AML-193 (cell line): ENCODE measurements around the gene FEN1.

Experiments used
- DNase-seq, 2 experiments: peaks; one replicate each; lab custom pipeline; 2025; lab: John Stamatoyannopoulos, UW

Gene FEN1

GRCh38 chr11:61794579-61794978 is 1.9 kb downstream of the FEN1 start:
- DNase-seq, result no peak

GRCh38 chr11:61795459-61795858 is 2.7 kb downstream of the FEN1 start:
- DNase-seq, result no peak

GRCh38 chr11:61795876-61796526 is 3.3 kb downstream of the FEN1 start:
- DNase-seq, result no peak

GRCh38 chr11:61797263-61797944 is 4.7 kb downstream of the FEN1 start:
- peak; percentile 70 to 74 for DNase-seq

- DNase-seq, result no peak
These were observed 7.1 kb downstream of the FEN1 start for GRCh38 chr11:61799665-61800284.

GRCh38 chr11:61800331-61801281 is 7.9 kb downstream of the FEN1 start:
- no peak for DNase-seq

- DNase-seq, result no peak
These were observed 9.9 kb downstream of the FEN1 start for GRCh38 chr11:61802605-61803004.

GRCh38 chr11:61803889-61804647 is 11.4 kb downstream of the FEN1 start:
- no peak for DNase-seq

GRCh38 chr11:61805146-61805545 is 12.4 kb downstream of the FEN1 start:
- no peak for DNase-seq

GRCh38 chr11:61806785-61807184 is 14.1 kb downstream of the FEN1 start:
- DNase-seq, result no peak

GRCh38 chr11:61810671-61811175 is 18.0 kb downstream of the FEN1 start:
- no peak for DNase-seq

- no peak for DNase-seq
These were observed 19.1 kb downstream of the FEN1 start for GRCh38 chr11:61811831-61812230.

GRCh38 chr11:61812736-61813411 is 20.2 kb downstream of the FEN1 start:
- DNase-seq, result no peak

- peak in 1 of 2 experiments; percentile 36 for DNase-seq
These were observed 21.7 kb downstream of the FEN1 start for GRCh38 chr11:61814247-61814957.

GRCh38 chr11:61814958-61815789 is 22.5 kb downstream of the FEN1 start:
- DNase-seq, result peak; percentile 91 to 93

- DNase-seq, result peak in 1 of 2 experiments; percentile 40
These were observed 23.4 kb downstream of the FEN1 start for GRCh38 chr11:61815790-61816735.

GRCh38 chr11:61816736-61817455 is 24.2 kb downstream of the FEN1 start, which contains the start of gene FADS1:
TSS of gene FADS1 (minus strand) at chr11:61817003. CDS start at chr11:61816929, 74 bp downstream.
- DNase-seq, result peak; percentile 88 to 96
